H9 (cell line): ENCODE measurements around the gene DPH3. TPM values are rescaled to one million over a fixed set of nuclear protein-coding genes. Genes with fewer than 3 reads are reported as not detected.

Experiments
- DNase-seq: peaks from one replicate; pipeline ENCODE4 v3.0.0-alpha.2; 2017
- H2AFZ ChIP-seq: one replicate; pipeline ENCODE4 v1.6.1; 2013; ENCODE audit warnings: mild to moderate bottlenecking, low read length, control low read depth, moderate library complexity
- H2AK5ac ChIP-seq: 2 replicates; pipeline ENCODE4 v1.6.1; 2013; ENCODE audit warnings: low read length, control low read depth, mixed read lengths; ENCODE audit not compliant: insufficient read length
- H2BK120ac ChIP-seq: one replicate; pipeline ENCODE4 v1.6.1; 2013; ENCODE audit warnings: low read depth, mild to moderate bottlenecking, low read length, control low read depth, inconsistent platforms; ENCODE audit not compliant: poor library complexity, severe bottlenecking
- H2BK12ac ChIP-seq: 2 replicates; pipeline ENCODE4 v1.6.1; 2013; ENCODE audit warnings: low read length, control low read depth, mixed read lengths, low read depth; ENCODE audit not compliant: insufficient read length
- H2BK15ac ChIP-seq: 2 replicates; pipeline ENCODE4 v1.6.1; 2013; ENCODE audit warnings: low read depth, low read length, control low read depth
- H2BK20ac ChIP-seq: one replicate; pipeline ENCODE4 v1.6.1; 2013; ENCODE audit warnings: low read depth, mild to moderate bottlenecking, low read length, control low read depth, inconsistent platforms; ENCODE audit not compliant: poor library complexity, severe bottlenecking
- H2BK5ac ChIP-seq: 2 replicates; pipeline ENCODE4 v1.6.1; 2013; ENCODE audit warnings: low read length, control low read depth, mixed read lengths; ENCODE audit not compliant: insufficient read length
- H3K14ac ChIP-seq: 2 replicates; pipeline ENCODE4 v1.6.1; 2013; ENCODE audit warnings: low read length, control low read depth; ENCODE audit not compliant: insufficient read depth
- H3K18ac ChIP-seq: 2 replicates; pipeline ENCODE4 v1.6.1; 2013; ENCODE audit warnings: low read depth, mild to moderate bottlenecking, mixed read lengths, low read length, control low read depth; ENCODE audit not compliant: insufficient read length
- H3K23ac ChIP-seq: 2 replicates; pipeline ENCODE4 v1.6.1; 2013; ENCODE audit warnings: low read length, control low read depth, mixed read lengths, low read depth; ENCODE audit not compliant: insufficient read length
- H3K23me2 ChIP-seq: 2 replicates; pipeline ENCODE4 v1.6.1; 2013; ENCODE audit warnings: low read depth, mild to moderate bottlenecking, mixed read lengths, low read length, control low read depth; ENCODE audit not compliant: insufficient read length, poor library complexity, severe bottlenecking
- H3K27ac ChIP-seq: 2 replicates; pipeline ENCODE4 v1.5.1; 2013; ENCODE audit warnings: low read length, control low read depth, mixed read lengths, low read depth; ENCODE audit not compliant: insufficient read length
- H3K27me3 ChIP-seq: 2 replicates; pipeline ENCODE4 v1.6.1; 2013; ENCODE audit warnings: low read length, control low read depth, inconsistent platforms; ENCODE audit not compliant: insufficient read depth
- H3K4ac ChIP-seq: 2 replicates; pipeline ENCODE4 v1.6.1; 2013; ENCODE audit warnings: low read depth, mild to moderate bottlenecking, control low read depth, inconsistent platforms, low read length, moderate library complexity
- H3K4me1 ChIP-seq: 2 replicates; pipeline ENCODE4 v1.6.1; 2013; ENCODE audit warnings: low read length, control low read depth, inconsistent platforms; ENCODE audit not compliant: insufficient read depth
- H3K4me2 ChIP-seq: 2 replicates; pipeline ENCODE4 v1.6.1; 2013; ENCODE audit warnings: low read length, control low read depth, mixed read lengths; ENCODE audit not compliant: insufficient read length, insufficient read depth
- H3K56ac ChIP-seq: 2 replicates; pipeline ENCODE4 v1.6.1; 2013; ENCODE audit warnings: low read depth, mild to moderate bottlenecking, mixed read lengths, low read length, control low read depth; ENCODE audit not compliant: insufficient read length
- H3K79me1 ChIP-seq: 2 replicates; pipeline ENCODE4 v1.6.1; 2013; ENCODE audit warnings: low read depth, mild to moderate bottlenecking, moderate library complexity, low read length, control low read depth, inconsistent platforms; ENCODE audit not compliant: insufficient read depth, poor library complexity, severe bottlenecking
- H3K79me2 ChIP-seq: 2 replicates; pipeline ENCODE4 v1.6.1; 2013; ENCODE audit warnings: low read length, control low read depth, inconsistent platforms; ENCODE audit not compliant: insufficient read depth
- H3K9ac ChIP-seq: 2 replicates; pipeline ENCODE4 v1.6.1; 2013; ENCODE audit warnings: low read length, control low read depth, mixed read lengths; ENCODE audit not compliant: insufficient read length; ENCODE audit errors: extremely low read depth
- H3K9me3 ChIP-seq: one replicate; pipeline ENCODE4 v1.6.1; 2013; ENCODE audit warnings: low read depth, low read length, inconsistent platforms; ENCODE audit not compliant: control insufficient read depth
- H3T11ph ChIP-seq: one replicate; pipeline ENCODE4 v1.6.1; 2013; ENCODE audit warnings: mild to moderate bottlenecking, low read length, control low read depth, inconsistent platforms
- H4K20me1 ChIP-seq: one replicate; pipeline ENCODE4 v1.6.1; 2013; ENCODE audit not compliant: control insufficient read depth, insufficient read length, insufficient read depth
- H4K5ac ChIP-seq: 2 replicates; pipeline ENCODE4 v1.6.1; 2013; ENCODE audit warnings: low read depth, mild to moderate bottlenecking, mixed read lengths, low read length, control low read depth; ENCODE audit not compliant: insufficient read length
- H4K8ac ChIP-seq: replicated peaks from 2 replicates; pipeline ENCODE4 v1.6.1; 2013; ENCODE audit warnings: low read length, control low read depth, mixed read lengths, low read depth; ENCODE audit not compliant: insufficient read length
- H4K91ac ChIP-seq: 2 replicates; pipeline ENCODE4 v1.6.1; 2013; ENCODE audit warnings: low read depth, mild to moderate bottlenecking, moderate library complexity, mixed read lengths, low read length, control low read depth; ENCODE audit not compliant: insufficient read length
- H3K27ac Mint-ChIP-seq, 3 experiments: 2 replicates in 2 of 3; 3 replicates in 1 of 3; pipeline ENCODE4 v1.8.0; 2020 to 2021; ENCODE audit warnings: mixed read lengths in 3 of 3, mild to moderate bottlenecking in 1 of 3, moderate library complexity in 1 of 3
- H3K27me3 Mint-ChIP-seq: 2 replicates; pipeline ENCODE4 v1.8.0; 2021; ENCODE audit warnings: low read depth, mild to moderate bottlenecking, moderate library complexity, mixed read lengths
- H3K36me3 Mint-ChIP-seq, 3 experiments: 2 replicates in 2 of 3; 3 replicates in 1 of 3; pipeline ENCODE4 v1.8.0; 2020 to 2021; ENCODE audit warnings: low read depth in 3 of 3, mixed read lengths in 3 of 3; ENCODE audit not compliant: insufficient read depth in 1 of 3
- H3K4me1 Mint-ChIP-seq, 2 experiments: 2 replicates each; pipeline ENCODE4 v1.8.0; 2020; ENCODE audit warnings: mixed read lengths in 2 of 2
- H3K4me3 Mint-ChIP-seq, 2 experiments: 2 replicates in 1 of 2; 3 replicates in 1 of 2; pipeline ENCODE4 v1.8.0; 2020 to 2021; ENCODE audit warnings: mild to moderate bottlenecking in 2 of 2, mixed read lengths in 2 of 2, moderate library complexity in 1 of 2
- H3K9me3 Mint-ChIP-seq, 2 experiments: 2 replicates in 1 of 2; 3 replicates in 1 of 2; pipeline ENCODE4 v1.8.0; 2020; ENCODE audit warnings: mild to moderate bottlenecking in 2 of 2, mixed read lengths in 2 of 2, moderate library complexity in 1 of 2
- WGBS: extraction: QIAGEN DNeasy Blood & Tissue Kit; methylation state at CpG from one replicate; pipeline ENCODE4 v1.1.7; 2013; ENCODE audit warnings: missing lambda C conversion rate, low lambda C conversion rate, mixed read lengths; ENCODE audit not compliant: insufficient read length; ENCODE audit errors: extremely low coverage; 5-methylcytosine and 5-hydroxymethylcytosine counted together
- total RNA-seq: library from RNA; stranded (reverse); gene quantifications from 2 replicates; pipeline ENCODE4 v1.2.1, GENCODE V29; 2021
- TF ChIP-seq, protein P1 (sequence below): fragments of 200-600 bp; sonication (generic); conservative IDR thresholded peaks from 3 replicates; pipeline ENCODE4 v1.8.0; 2021; ENCODE audit warnings: antibody characterized with exemption, mild to moderate bottlenecking

DPH3 gene
- total RNA-seq, 1 experiment from 2014 or later: 36.2 TPM

DNA sequence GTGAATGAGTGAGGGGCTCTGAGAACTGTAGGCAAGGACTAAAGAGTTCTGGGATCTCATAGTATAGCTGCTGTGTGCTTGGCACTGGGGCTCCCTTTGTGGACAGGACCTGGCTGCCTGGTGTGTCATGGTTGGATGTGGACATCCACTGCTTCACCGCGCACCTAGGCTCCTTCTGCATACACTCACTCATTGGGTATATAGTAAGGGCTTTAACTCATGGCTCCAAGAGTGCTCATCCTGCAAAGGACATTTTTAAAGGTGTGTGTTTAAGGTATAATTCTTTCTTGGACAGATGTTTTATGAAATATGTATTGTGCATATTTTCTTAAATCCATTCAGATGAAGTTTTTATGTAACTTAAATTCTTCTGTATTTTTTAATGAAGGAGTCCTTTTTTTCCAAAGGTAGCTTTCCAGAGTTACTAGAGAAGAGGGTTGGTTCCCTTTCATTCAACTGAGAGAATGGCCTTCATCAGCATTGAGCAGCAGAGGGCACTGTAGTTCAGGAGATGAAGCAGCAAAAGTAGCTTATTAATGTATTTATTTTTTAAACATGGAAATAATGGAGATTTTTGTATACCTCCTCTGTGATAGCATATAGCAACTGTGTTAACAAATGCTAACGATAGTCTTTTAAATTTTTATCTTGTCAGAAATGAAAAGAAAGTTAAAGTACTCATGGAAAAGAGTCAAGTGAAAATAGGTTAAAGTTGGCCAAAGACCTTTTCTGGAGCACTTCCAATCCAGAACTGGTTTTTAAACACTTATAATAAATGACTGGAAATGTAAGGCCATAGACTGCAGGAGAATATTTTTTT lies 25.5 kb upstream of the DPH3 start:
- H3K27ac ChIP-seq: no peak overlapping the region
- no peak overlapping the region for H4K8ac ChIP-seq
- no peak overlapping the region for H2BK20ac ChIP-seq
- H4K20me1 ChIP-seq: no peaks in the 10 kb centered on the region
- no peak overlapping the region for H3K14ac ChIP-seq
- no peak overlapping the region for H3K4ac ChIP-seq
- H3K27ac Mint-ChIP-seq: 0 out of 7 replicates have a peak overlapping the region, but pooled peaks of 1 of the 3 experiments have one; percentile 52
- H3K23ac ChIP-seq: no peak overlapping the region
- WGBS: no CpG with 5 or more reads among the region's 3 CpGs
- no peaks in the 10 kb centered on the region for H3K79me1 ChIP-seq
- H3K27me3 Mint-ChIP-seq: no peaks in the 10 kb centered on the region
- no peak overlapping the region for H4K91ac ChIP-seq
- H3K4me2 ChIP-seq: no peak overlapping the region
- no peak overlapping the region for H2BK12ac ChIP-seq
- H3K9me3 ChIP-seq: no peaks in the 10 kb centered on the region
- no peak overlapping the region for H2BK5ac ChIP-seq
- no peaks in the 10 kb centered on the region for H3K4me1 Mint-ChIP-seq
- H3K18ac ChIP-seq: no peak overlapping the region
- no peak overlapping the region for H3K56ac ChIP-seq
- H4K5ac ChIP-seq: no peak overlapping the region
- H2BK15ac ChIP-seq: no peak overlapping the region
- no peaks in the 10 kb centered on the region for H3K23me2 ChIP-seq
- DNase-seq: no peak
- H3K4me3 Mint-ChIP-seq: no peak overlapping the region
- no peak overlapping the region for H3K9ac ChIP-seq
- no peak overlapping the region for H2AK5ac ChIP-seq
- H2AFZ ChIP-seq: no peak overlapping the region
- no peaks in the 10 kb centered on the region for H3K27me3 ChIP-seq
- no peaks in the 10 kb centered on the region for H3K4me1 ChIP-seq
- no peaks in the 10 kb centered on the region for H3K79me2 ChIP-seq
- H3K36me3 Mint-ChIP-seq: peaks cover 23 to 37% (median 32%) of the 10 kb centered on the region in 3 experiments
- TF ChIP-seq, protein P1, sequence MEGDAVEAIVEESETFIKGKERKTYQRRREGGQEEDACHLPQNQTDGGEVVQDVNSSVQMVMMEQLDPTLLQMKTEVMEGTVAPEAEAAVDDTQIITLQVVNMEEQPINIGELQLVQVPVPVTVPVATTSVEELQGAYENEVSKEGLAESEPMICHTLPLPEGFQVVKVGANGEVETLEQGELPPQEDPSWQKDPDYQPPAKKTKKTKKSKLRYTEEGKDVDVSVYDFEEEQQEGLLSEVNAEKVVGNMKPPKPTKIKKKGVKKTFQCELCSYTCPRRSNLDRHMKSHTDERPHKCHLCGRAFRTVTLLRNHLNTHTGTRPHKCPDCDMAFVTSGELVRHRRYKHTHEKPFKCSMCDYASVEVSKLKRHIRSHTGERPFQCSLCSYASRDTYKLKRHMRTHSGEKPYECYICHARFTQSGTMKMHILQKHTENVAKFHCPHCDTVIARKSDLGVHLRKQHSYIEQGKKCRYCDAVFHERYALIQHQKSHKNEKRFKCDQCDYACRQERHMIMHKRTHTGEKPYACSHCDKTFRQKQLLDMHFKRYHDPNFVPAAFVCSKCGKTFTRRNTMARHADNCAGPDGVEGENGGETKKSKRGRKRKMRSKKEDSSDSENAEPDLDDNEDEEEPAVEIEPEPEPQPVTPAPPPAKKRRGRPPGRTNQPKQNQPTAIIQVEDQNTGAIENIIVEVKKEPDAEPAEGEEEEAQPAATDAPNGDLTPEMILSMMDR: peak; percentile 89
- H2BK120ac ChIP-seq: no peak overlapping the region
- peaks cover 3% of the 10 kb centered on the region in 2 experiments; a peak in 2 of 5 replicates for H3K9me3 Mint-ChIP-seq
- no peak overlapping the region for H3T11ph ChIP-seq
